Activated CD8-positive, alpha-beta T cell treated with anti-CD3 and anti-CD28 coated beads for 36 hours (primary cell): ENCODE measurements around the gene KCNMA1. TPM values are rescaled to one million over a fixed set of nuclear protein-coding genes. Genes with fewer than 3 reads are reported as not detected.

Source experiments
- ATAC-seq: fragments of 200-7000 bp; cut with Tn5 transposase; one replicate; pipeline ENCODE4 v1.10.0; 2021; ENCODE audit warnings: mild to moderate bottlenecking, moderate library complexity
- CTCF ChIA-PET: fragments of 350-600 bp; sonication (Branson Sonifier 250); formaldehyde crosslinking; loops from one replicate; lab custom pipeline; 2021; ENCODE audit warnings: antibody characterized with exemption; lab: Charles Lee
- POLR2A ChIA-PET: fragments of 350-600 bp; sonication (Branson Sonifier 250); formaldehyde crosslinking; loops from one replicate; lab custom pipeline; 2021; ENCODE audit warnings: antibody characterized with exemption; lab: Charles Lee
- DNase-seq: peaks from one replicate; pipeline ENCODE4 v3.0.0-alpha.2; 2020
- H3K27ac Mint-ChIP-seq: one replicate; pipeline ENCODE4 v1.8.0; 2021; ENCODE audit warnings: mild to moderate bottlenecking, mixed read lengths
- H3K27me3 Mint-ChIP-seq: one replicate; pipeline ENCODE4 v1.8.0; 2021; ENCODE audit warnings: mixed read lengths
- H3K36me3 Mint-ChIP-seq: one replicate; pipeline ENCODE4 v1.8.0; 2021; ENCODE audit warnings: low read depth, mixed read lengths
- H3K4me1 Mint-ChIP-seq: one replicate; pipeline ENCODE4 v1.8.0; 2021; ENCODE audit warnings: low read depth, mixed read lengths
- H3K4me3 Mint-ChIP-seq: one replicate; pipeline ENCODE4 v1.8.0; 2021; ENCODE audit warnings: mild to moderate bottlenecking, moderate library complexity, mixed read lengths
- H3K9me3 Mint-ChIP-seq: one replicate; pipeline ENCODE4 v1.8.0; 2021; ENCODE audit warnings: mixed read lengths
- intact Hi-C: fragments of 100-400 bp; cut with micrococcal nuclease; formaldehyde crosslinking; loops from one replicate; pipeline ENCODE4 v1.10.0; 2022
- total RNA-seq, 2 experiments: library from RNA; stranded (reverse); gene quantifications; one replicate each; pipeline ENCODE4 v1.2.3, GENCODE V29; 2021
- TF ChIP-seq, protein P1 (sequence below): fragments of 200-600 bp; IDR thresholded peaks from one replicate; pipeline ENCODE4 v1.8.0; 2022; ENCODE audit warnings: antibody characterized with exemption, mild to moderate bottlenecking

KCNMA1 gene
- total RNA-seq, 2 experiments from 2014 or later: 0.18 TPM; not detected in 1

DNA sequence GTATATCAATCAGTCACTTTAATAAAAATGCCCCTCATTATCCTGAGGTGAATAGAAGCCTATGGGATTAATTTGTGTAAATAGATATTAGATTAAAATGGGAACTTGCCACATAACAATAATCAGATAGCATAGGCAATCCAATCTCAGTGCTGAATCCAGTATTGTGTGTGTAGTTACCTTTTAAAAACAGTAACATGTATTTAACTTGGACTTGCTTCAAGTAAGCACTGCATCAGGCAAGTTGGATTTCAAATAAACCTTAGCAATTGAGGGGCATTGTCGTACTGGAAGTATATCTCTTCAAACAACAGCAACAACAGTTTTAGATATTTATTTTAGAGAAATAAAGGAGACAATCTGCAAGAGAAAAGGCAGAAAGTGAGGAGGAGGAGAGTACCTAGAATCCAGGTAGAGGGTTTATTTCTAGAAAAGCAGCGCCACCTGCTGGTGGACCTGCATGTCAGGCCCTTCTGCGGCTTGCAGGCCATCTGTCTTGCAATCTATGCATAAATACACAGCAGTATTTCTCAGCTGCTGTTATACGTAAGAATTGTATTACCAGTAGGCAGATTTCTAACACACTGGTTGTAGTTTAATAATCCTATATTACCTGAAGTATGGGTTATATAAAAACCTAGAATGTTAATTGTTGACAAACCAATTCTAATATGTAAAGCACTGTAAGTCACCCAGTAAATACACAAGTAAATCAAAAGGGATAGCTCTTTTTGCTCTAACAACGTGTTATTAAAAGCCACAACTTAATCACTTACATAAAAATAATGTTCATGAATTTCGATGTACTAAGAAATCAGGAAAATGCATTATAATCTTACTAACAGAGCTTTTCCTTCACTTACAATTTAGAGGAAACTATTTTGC, 652.8 kb downstream of the KCNMA1 start:
- POLR2A ChIA-PET: no interaction called here
- Mint-ChIP-seq H3K9me3 (no peaks in the 10 kb centered on the region), H3K4me1 (no peaks in the 10 kb centered on the region), H3K36me3 (no peaks in the 10 kb centered on the region), H3K27me3 (no peaks in the 10 kb centered on the region), H3K27ac (no peak overlapping the region), H3K4me3 (no peak overlapping the region)
- ATAC-seq (peak; percentile 51), DNase-seq (peak; percentile 76)
- TF ChIP-seq, protein P1, sequence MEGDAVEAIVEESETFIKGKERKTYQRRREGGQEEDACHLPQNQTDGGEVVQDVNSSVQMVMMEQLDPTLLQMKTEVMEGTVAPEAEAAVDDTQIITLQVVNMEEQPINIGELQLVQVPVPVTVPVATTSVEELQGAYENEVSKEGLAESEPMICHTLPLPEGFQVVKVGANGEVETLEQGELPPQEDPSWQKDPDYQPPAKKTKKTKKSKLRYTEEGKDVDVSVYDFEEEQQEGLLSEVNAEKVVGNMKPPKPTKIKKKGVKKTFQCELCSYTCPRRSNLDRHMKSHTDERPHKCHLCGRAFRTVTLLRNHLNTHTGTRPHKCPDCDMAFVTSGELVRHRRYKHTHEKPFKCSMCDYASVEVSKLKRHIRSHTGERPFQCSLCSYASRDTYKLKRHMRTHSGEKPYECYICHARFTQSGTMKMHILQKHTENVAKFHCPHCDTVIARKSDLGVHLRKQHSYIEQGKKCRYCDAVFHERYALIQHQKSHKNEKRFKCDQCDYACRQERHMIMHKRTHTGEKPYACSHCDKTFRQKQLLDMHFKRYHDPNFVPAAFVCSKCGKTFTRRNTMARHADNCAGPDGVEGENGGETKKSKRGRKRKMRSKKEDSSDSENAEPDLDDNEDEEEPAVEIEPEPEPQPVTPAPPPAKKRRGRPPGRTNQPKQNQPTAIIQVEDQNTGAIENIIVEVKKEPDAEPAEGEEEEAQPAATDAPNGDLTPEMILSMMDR: peak; percentile 90
- CTCF ChIA-PET: interaction anchor here (0.7 to 1.5 kb wide), 13 partner anchors 9 to 186 kb away, joined by 3 to 11 read pairs (median 3); no protein-coding TSS in a partner anchor
- intact Hi-C loops: no loop called here

DNA sequence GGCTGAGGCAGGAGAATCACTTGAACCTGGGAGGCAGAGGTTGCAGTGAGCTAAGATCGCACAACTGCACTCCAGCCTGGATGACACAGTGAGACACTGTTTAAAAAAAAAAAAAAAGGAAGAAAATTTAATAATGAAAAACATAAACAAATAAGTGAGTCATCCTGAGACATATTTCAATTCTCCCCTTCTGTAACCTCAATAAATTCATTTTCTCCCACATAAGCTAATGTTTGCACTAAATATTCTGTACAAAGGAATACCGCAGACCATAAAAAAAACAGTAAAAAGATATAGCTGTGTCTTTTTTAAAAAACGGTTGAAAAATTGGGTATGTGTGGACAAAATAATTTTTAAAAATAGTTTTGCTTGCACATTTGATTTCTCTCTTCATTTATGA, 654.0 kb downstream of the KCNMA1 start:
- intact Hi-C loops: no loop called here
- no peaks in the 10 kb centered on the region for H3K9me3 Mint-ChIP-seq
- no peak overlapping the region for H3K27ac Mint-ChIP-seq
- H3K36me3 Mint-ChIP-seq: no peaks in the 10 kb centered on the region
- H3K27me3 Mint-ChIP-seq: peaks cover 2% of the 10 kb centered on the region
- DNase-seq (no peak), ATAC-seq (no peak)
- H3K4me1 Mint-ChIP-seq: no peaks in the 10 kb centered on the region
- CTCF ChIA-PET: interaction anchor here (0.7 to 1.0 kb wide), 2 partner anchors 8 to 23 kb away, joined by 3 read pairs; no protein-coding TSS in a partner anchor
- POLR2A ChIA-PET: no interaction called here
- H3K4me3 Mint-ChIP-seq: no peak overlapping the region
- TF ChIP-seq, protein P1: no peak

DNA sequence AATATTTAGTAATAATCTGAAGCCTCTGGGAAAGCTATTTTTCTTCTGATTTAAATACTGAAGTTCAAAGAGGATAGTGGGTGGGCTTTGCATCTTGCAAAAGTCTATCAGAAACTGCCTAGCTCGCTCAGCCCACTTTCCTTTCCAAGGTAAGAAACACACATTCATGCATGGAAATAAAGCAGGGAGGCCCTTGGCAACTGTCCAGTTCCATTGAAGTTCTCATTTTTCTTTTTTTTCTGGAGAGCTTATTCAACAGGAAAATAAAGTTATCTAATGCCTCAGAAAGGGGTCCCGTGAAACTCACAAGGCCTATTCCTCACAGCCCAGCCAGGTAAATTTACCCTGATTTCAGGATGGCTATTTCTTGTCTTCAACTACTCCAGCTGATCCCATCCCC, 654.9 kb downstream of the KCNMA1 start:
- ChIA-PET CTCF (no interaction called here), POLR2A (no interaction called here)
- intact Hi-C loops: no loop called here
- H3K9me3 Mint-ChIP-seq: no peaks in the 10 kb centered on the region
- no peaks in the 10 kb centered on the region for H3K36me3 Mint-ChIP-seq
- peaks cover 2% of the 10 kb centered on the region for H3K27me3 Mint-ChIP-seq
- DNase-seq (no peak), ATAC-seq (no peak)
- no peaks in the 10 kb centered on the region for H3K4me1 Mint-ChIP-seq
- no peak overlapping the region for H3K27ac Mint-ChIP-seq
- TF ChIP-seq, protein P1: no peak
- H3K4me3 Mint-ChIP-seq: no peak overlapping the region

DNA sequence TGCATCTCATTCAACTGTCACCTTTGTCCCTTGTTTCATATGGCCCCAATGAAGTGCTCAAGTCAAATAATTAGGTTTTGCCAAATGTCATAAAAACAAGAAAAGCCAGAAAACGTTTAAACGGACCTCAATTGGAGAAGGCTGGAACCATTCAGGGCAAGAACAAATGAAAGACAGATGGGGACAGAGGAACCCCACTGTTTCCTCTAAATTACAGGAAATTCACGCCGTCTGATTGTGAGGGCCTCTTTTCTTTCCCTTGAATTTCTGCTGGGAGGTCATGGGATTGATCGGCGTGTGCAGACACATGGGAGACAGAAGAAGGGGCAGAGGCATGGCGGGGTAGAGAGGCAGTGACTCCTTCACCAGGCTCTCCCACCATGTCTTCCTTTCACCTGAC, 656.4 kb downstream of the KCNMA1 start:
- DNase-seq (no peak), ATAC-seq (no peak)
- ChIA-PET POLR2A (no interaction called here), CTCF (no interaction called here)
- no peak overlapping the region for H3K4me3 Mint-ChIP-seq
- no peaks in the 10 kb centered on the region for H3K36me3 Mint-ChIP-seq
- H3K9me3 Mint-ChIP-seq: no peaks in the 10 kb centered on the region
- TF ChIP-seq, protein P1: no peak
- H3K4me1 Mint-ChIP-seq: no peaks in the 10 kb centered on the region
- H3K27ac Mint-ChIP-seq: no peak overlapping the region
- intact Hi-C loops: no loop called here
- H3K27me3 Mint-ChIP-seq: peaks cover 2% of the 10 kb centered on the region

DNA sequence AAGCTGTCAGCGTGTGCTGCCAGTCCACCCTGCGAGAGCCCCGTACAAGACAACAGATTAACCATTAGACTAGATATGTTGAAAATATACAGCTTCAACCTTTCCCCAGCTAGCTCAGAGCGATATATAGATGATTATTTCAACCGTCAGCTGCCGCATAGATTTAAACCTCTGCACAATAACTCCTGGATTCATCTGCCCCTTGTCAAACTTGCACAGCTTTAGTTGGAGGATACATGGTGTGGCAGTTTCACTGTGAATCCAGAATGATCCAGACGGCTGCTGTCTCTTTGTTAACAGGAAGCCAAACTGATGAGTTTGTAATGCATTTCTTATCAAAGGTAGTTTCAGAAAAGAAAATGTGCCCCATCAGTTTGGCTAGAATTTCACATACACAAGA, 659.7 kb downstream of the KCNMA1 start:
- ATAC-seq (no peak), DNase-seq (no peak)
- POLR2A ChIA-PET: no interaction called here
- intact Hi-C loops: no loop called here
- Mint-ChIP-seq H3K27ac (no peak overlapping the region), H3K4me1 (no peaks in the 10 kb centered on the region), H3K36me3 (no peaks in the 10 kb centered on the region), H3K27me3 (peaks cover 4% of the 10 kb centered on the region), H3K4me3 (no peak overlapping the region), H3K9me3 (no peaks in the 10 kb centered on the region)
- CTCF ChIA-PET: no interaction called here
- TF ChIP-seq, protein P1: no peak
